ENCODE measurements around the gene MBD6.

- TF ChIP-seq CTCF (conservative IDR thresholded peaks at IDR 0.05; ENCODE audit: low read depth, low read length) (no peak), EZH2 (IDR thresholded peaks at IDR 0.05; ENCODE audit: borderline replicate concordance, low read depth, low read length, poor library complexity, severe bottlenecking) (no peak)
Measured at GRCh38 chr12:57577981-57578758, 55.5 kb downstream of the MBD6 start.

All from A673 (cell line).